Smooth muscle cell (in vitro differentiated cells): Measurements from ENCODE around the gene CUL5. TPM values are rescaled to one million over a fixed set of nuclear protein-coding genes. Genes with fewer than 3 reads are reported as not detected.
"Not testable (repeated sequence)": the region's sequence is repeated elsewhere in the genome, so short reads cannot be mapped to it uniquely, and the experiment has no call there.

Experiments used
- DNase-seq: peaks from one replicate; lab custom pipeline; 2025; ENCODE audit not compliant: unreplicated experiment; lab: John Stamatoyannopoulos, UW
- H2AFZ ChIP-seq: fragments of 200-600 bp; sonication (generic); 2 replicates; pipeline ENCODE4 v1.6.0; 2016; ENCODE audit warnings: antibody characterized with exemption, low read depth, mild to moderate bottlenecking
- H3F3A ChIP-seq: fragments of 200-600 bp; sonication (generic); 2 replicates; pipeline ENCODE4 v1.6.0; 2017; ENCODE audit warnings: antibody characterized with exemption, low read depth
- H3K27ac ChIP-seq: fragments of 200-600 bp; sonication (generic); 2 replicates; pipeline ENCODE4 v1.5.1; 2016; ENCODE audit warnings: low read depth, mild to moderate bottlenecking
- H3K27me3 ChIP-seq: fragments of 200-600 bp; sonication (generic); 2 replicates; pipeline ENCODE4 v1.6.1; 2016; ENCODE audit warnings: low read depth, mild to moderate bottlenecking
- H3K36me3 ChIP-seq: fragments of 200-600 bp; sonication (generic); 2 replicates; pipeline ENCODE4 v1.5.1; 2016; ENCODE audit warnings: low read depth
- H3K4me1 ChIP-seq: fragments of 200-600 bp; sonication (generic); 2 replicates; pipeline ENCODE4 v1.5.1; 2016; ENCODE audit warnings: low read depth
- H3K4me2 ChIP-seq: fragments of 200-600 bp; sonication (generic); 2 replicates; pipeline ENCODE4 v1.6.0; 2016; ENCODE audit warnings: mild to moderate bottlenecking
- H3K4me3 ChIP-seq: fragments of 200-600 bp; sonication (generic); 2 replicates; pipeline ENCODE4 v1.5.1; 2016; ENCODE audit warnings: mild to moderate bottlenecking
- H3K79me2 ChIP-seq: fragments of 200-600 bp; sonication (generic); 2 replicates; pipeline ENCODE4 v1.6.0; 2016; ENCODE audit warnings: low read depth, mild to moderate bottlenecking
- H3K9ac ChIP-seq: fragments of 200-600 bp; sonication (generic); 2 replicates; pipeline ENCODE4 v1.6.0; 2016; ENCODE audit warnings: low read depth
- H3K9me3 ChIP-seq: fragments of 200-600 bp; sonication (generic); replicated peaks from 2 replicates; pipeline ENCODE4 v1.5.1; 2016; ENCODE audit warnings: low read depth
- H4K20me1 ChIP-seq: fragments of 200-600 bp; sonication (generic); 2 replicates; pipeline ENCODE4 v1.6.0; 2016; ENCODE audit warnings: low read depth
- CTCF ChIP-seq: fragments of 200-600 bp; sonication (generic); IDR thresholded peaks from 2 replicates; pipeline ENCODE4 v1.5.1; 2017; ENCODE audit warnings: borderline replicate concordance, mild to moderate bottlenecking, antibody characterized with exemption; ENCODE audit not compliant: insufficient read depth, poor library complexity, severe bottlenecking
- WGBS: methylation state at CpG from one replicate; pipeline ENCODE4 v1.1.7; 2016; ENCODE audit warnings: low lambda C conversion rate; 5-methylcytosine and 5-hydroxymethylcytosine counted together
- polyA plus RNA-seq: library from polyadenylated mRNA; unstranded; fragments of >200 nt; fragmentation: Nextera tagmentation; extraction: Ambion mirVana; gene quantifications from 2 replicates; pipeline ENCODE4 v1.2.1, GENCODE V29; 2016
- total RNA-seq: library from RNA; depleted of rRNA; stranded (reverse); fragments of >200 nt; gene quantifications from 2 replicates; pipeline ENCODE4 v1.2.3, GENCODE V29; 2014

The CUL5 gene
- total and polyA plus RNA-seq, 2 experiments from 2014 or later: 20.8 to 45.0 TPM

- H3K4me2 ChIP-seq: peak overlapping the region; percentile 92
- no peaks in the 10 kb centered on the region for H3F3A ChIP-seq
- peak overlapping the region; percentile 65 for H3K9ac ChIP-seq
- no peak overlapping the region for H3K27ac ChIP-seq
- 51% methylated on average over 9 of the region's 9 CpGs for WGBS
- peaks cover 7% of the 10 kb centered on the region for H3K4me1 ChIP-seq
- DNase-seq: no peak
- H2AFZ ChIP-seq: peak overlapping the region; percentile 78
- no peaks in the 10 kb centered on the region for H3K36me3 ChIP-seq
- no peaks in the 10 kb centered on the region for H3K27me3 ChIP-seq
- no peaks in the 10 kb centered on the region for H3K9me3 ChIP-seq
- H3K79me2 ChIP-seq: peaks cover 13% of the 10 kb centered on the region
- TF ChIP-seq CTCF: no peak
- H4K20me1 ChIP-seq: peaks cover 3% of the 10 kb centered on the region
- H3K4me3 ChIP-seq: peak overlapping the region; percentile 74
These were observed 113.5 kb downstream of the CUL5 start for GRCh38 chr11:108122166-108122628.

DNA sequence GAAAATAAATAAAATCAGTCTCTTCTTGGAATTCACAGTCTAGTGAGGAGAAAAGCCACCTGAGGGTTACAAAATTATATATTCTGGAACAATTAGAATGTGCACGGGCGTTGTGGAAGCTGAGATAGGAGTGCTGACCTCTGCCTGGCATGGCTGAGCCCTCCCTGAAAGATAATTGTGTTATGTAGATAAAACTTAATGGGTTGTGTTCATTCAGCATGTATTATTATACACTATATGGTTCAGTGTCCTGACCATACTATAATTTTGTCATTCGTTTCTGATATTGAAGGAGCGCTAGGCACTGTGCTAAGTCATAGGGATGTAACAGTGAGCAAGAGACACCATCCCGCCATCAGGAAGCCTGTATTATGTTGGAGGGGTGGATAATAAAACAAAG, 116.4 kb downstream of the CUL5 start:
- Histone ChIP-seq H3F3A (no peaks in the 10 kb centered on the region), H3K36me3 (no peaks in the 10 kb centered on the region), H3K4me1 (peaks cover 7% of the 10 kb centered on the region), H4K20me1 (peaks cover 3% of the 10 kb centered on the region), H3K79me2 (peaks cover 13% of the 10 kb centered on the region), H3K4me2 (no peak overlapping the region), H3K4me3 (no peak overlapping the region), H3K27ac (no peak overlapping the region), H3K9ac (no peak overlapping the region), H3K9me3 (no peaks in the 10 kb centered on the region), H3K27me3 (no peaks in the 10 kb centered on the region), H2AFZ (no peak overlapping the region)
- TF ChIP-seq CTCF: no peak
- 98% methylated on average over 5 of the region's 5 CpGs for WGBS
- DNase-seq: no peak

DNA sequence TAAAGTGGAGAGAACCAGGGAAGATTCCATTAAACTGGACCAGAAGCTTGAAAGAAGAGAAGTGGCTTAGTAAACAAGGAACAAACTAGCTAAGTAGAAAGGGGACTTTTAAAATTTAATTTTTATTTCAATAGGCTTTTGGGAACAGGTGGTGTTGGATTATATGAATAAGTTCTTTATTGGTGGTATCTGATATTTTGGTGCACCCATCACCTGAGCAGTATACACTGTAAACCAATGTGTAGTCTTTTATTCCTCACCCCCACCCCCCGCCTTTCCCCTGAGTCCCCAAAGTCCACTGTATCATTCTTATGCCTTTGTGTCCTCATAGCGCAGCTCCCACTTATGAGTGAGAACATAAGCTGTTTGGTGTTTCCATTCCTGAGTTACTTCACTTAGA, 120.1 kb downstream of the CUL5 start:
- 97% methylated on average over 2 of the region's 2 CpGs for WGBS
- Histone ChIP-seq H3K9me3 (no peaks in the 10 kb centered on the region), H3K4me3 (no peak overlapping the region), H3K9ac (no peak overlapping the region), H3K36me3 (peaks cover under 1% of the 10 kb centered on the region), H3K27me3 (no peaks in the 10 kb centered on the region), H3K27ac (no peak overlapping the region), H2AFZ (no peak overlapping the region), H3K79me2 (peaks cover 9% of the 10 kb centered on the region), H3K4me2 (no peak overlapping the region), H3K4me1 (no peaks in the 10 kb centered on the region), H3F3A (no peaks in the 10 kb centered on the region), H4K20me1 (no peaks in the 10 kb centered on the region)
- TF ChIP-seq CTCF: no peak
- DNase-seq: no peak

GRCh38 chr11:108131993-108132392, 123.3 kb downstream of the CUL5 start:
- Histone ChIP-seq H3K9me3 (no peaks in the 10 kb centered on the region), H3F3A (peaks cover 4% of the 10 kb centered on the region), H4K20me1 (no peaks in the 10 kb centered on the region), H3K27me3 (no peaks in the 10 kb centered on the region), H3K9ac (no peak overlapping the region), H3K4me2 (no peak overlapping the region), H3K4me1 (no peaks in the 10 kb centered on the region), H3K4me3 (no peak overlapping the region), H3K27ac (no peak overlapping the region), H3K79me2 (no peaks in the 10 kb centered on the region), H3K36me3 (peaks cover 8% of the 10 kb centered on the region), H2AFZ (no peak overlapping the region)
- no peak for DNase-seq
- 97% methylated on average over 1 of the region's 1 CpG for WGBS
- TF ChIP-seq CTCF: no peak

DNA sequence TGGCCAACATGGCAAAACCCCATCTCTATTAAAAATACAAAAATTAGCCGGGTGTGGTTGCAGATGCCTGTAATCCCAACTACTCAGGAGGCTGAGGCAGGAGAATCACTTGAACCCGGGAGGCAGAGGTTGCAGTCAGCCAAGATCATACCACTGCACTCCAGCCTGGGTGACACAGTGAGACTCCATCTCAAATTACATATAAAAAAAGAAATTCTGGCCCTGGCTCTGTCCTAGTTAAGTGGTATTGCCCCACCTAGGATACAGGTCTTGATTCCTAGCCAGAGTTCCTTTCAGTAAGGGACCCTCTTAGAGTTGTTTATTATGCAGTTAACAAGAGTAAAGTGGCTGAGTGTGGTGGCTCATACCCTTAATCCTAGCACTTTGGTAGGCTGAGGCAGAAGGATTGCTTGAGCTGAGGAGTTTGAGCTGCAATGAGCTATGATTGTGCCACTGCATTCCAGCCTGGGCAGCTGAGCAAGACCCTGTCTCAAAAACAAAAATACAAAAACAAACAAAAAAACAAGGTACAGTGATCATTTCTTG, 124.4 kb downstream of the CUL5 start:
- WGBS: 92% methylated on average over 2 of the region's 2 CpGs
- H3K36me3 ChIP-seq, H3K79me2 ChIP-seq, H3K27me3 ChIP-seq, H3K4me1 ChIP-seq, H3K9ac ChIP-seq, H2AFZ ChIP-seq, H4K20me1 ChIP-seq, H3F3A ChIP-seq, H3K9me3 ChIP-seq, DNase-seq, H3K4me2 ChIP-seq, H3K27ac ChIP-seq, H3K4me3 ChIP-seq: not testable (repeated sequence)
